Fibroblast of the aortic adventitia (primary cell): Measurements from ENCODE around the gene PATZ1. TPM values are rescaled to one million over a fixed set of nuclear protein-coding genes. Genes with fewer than 3 reads are reported as not detected.
A peak's percentile ranks its signal among the peaks of the same experiment; 100 is the strongest.

Experiments used
- DNase-seq: peaks from one replicate; pipeline ENCODE4 v3.0.0-alpha.2; 2010; ENCODE audit warnings: low read depth
- H3K4me3 ChIP-seq: 2 replicates; pipeline ENCODE4 v1.5.1; 2011; ENCODE audit warnings: low read depth, mild to moderate bottlenecking, control low read depth, low read length, moderate library complexity
- total RNA-seq: library from RNA; depleted of rRNA; stranded (reverse); fragments of >200 nt; gene quantifications from 2 replicates; pipeline ENCODE4 v1.2.3, GENCODE V29; 2012; ENCODE audit warnings: low replicate concordance
- TF ChIP-seq, protein P1 (sequence below): IDR thresholded peaks from 2 replicates; pipeline ENCODE4 v1.5.1; 2011; ENCODE audit warnings: mild to moderate bottlenecking, low read length, control low read depth, inconsistent platforms; ENCODE audit not compliant: insufficient read depth

Gene PATZ1
- total RNA-seq, 1 donor = 14.3 TPM

DNA sequence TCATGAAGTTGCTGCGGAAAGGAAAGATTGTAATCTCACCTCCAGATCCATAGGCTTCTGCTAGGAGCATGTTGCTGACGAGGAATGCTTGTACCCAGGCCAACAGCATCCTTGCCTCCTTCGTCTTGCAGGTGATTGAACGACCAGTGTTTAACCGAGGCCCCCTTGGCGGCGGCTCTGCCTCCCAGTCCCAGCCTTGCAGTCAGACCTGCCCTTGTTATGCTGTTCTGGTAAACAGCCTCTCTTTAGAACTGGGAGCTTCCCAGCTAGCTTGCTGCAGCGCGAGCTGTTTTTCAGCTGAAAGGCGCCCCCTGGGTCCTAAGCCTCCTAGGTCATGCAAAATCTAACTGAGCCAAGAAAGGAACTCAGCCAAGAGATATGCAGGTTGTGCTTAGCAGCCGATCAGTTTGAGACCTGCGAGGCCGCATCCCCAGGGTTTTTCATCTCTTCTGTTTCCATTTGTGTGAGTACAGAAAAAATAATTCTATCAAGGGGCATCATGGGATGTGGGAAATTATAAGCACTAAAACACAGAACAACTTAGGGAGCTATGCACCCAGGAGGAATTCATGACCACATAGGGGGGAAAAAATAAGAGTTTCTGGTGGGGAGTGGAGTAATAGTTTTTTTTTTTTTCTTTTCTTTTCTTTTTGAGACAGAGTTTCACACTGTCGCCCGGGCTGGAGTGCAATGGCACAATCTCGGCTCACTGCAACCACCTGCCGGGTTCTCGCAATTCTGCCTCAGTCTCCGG, 53.7 kb downstream of the PATZ1 start, which contains the start of gene PIK3IP1:
Gene PIK3IP1 (minus strand): TSS at position 253 of the 754 bp plus-strand sequence. CDS start 144 bp downstream, at position 109.
- peak; percentile 91 for DNase-seq
- H3K4me3 ChIP-seq = peak within 1 kb of the TSS; percentile 95
- TF ChIP-seq, protein P1, sequence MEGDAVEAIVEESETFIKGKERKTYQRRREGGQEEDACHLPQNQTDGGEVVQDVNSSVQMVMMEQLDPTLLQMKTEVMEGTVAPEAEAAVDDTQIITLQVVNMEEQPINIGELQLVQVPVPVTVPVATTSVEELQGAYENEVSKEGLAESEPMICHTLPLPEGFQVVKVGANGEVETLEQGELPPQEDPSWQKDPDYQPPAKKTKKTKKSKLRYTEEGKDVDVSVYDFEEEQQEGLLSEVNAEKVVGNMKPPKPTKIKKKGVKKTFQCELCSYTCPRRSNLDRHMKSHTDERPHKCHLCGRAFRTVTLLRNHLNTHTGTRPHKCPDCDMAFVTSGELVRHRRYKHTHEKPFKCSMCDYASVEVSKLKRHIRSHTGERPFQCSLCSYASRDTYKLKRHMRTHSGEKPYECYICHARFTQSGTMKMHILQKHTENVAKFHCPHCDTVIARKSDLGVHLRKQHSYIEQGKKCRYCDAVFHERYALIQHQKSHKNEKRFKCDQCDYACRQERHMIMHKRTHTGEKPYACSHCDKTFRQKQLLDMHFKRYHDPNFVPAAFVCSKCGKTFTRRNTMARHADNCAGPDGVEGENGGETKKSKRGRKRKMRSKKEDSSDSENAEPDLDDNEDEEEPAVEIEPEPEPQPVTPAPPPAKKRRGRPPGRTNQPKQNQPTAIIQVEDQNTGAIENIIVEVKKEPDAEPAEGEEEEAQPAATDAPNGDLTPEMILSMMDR = peak; percentile 50

GRCh38 chr22:31291481-31292235, 54.5 kb downstream of the PATZ1 start:
- DNase-seq = peak; percentile 40
- TF ChIP-seq, protein P1 = no peak
- peak overlapping the region; percentile 95 for H3K4me3 ChIP-seq

DNA sequence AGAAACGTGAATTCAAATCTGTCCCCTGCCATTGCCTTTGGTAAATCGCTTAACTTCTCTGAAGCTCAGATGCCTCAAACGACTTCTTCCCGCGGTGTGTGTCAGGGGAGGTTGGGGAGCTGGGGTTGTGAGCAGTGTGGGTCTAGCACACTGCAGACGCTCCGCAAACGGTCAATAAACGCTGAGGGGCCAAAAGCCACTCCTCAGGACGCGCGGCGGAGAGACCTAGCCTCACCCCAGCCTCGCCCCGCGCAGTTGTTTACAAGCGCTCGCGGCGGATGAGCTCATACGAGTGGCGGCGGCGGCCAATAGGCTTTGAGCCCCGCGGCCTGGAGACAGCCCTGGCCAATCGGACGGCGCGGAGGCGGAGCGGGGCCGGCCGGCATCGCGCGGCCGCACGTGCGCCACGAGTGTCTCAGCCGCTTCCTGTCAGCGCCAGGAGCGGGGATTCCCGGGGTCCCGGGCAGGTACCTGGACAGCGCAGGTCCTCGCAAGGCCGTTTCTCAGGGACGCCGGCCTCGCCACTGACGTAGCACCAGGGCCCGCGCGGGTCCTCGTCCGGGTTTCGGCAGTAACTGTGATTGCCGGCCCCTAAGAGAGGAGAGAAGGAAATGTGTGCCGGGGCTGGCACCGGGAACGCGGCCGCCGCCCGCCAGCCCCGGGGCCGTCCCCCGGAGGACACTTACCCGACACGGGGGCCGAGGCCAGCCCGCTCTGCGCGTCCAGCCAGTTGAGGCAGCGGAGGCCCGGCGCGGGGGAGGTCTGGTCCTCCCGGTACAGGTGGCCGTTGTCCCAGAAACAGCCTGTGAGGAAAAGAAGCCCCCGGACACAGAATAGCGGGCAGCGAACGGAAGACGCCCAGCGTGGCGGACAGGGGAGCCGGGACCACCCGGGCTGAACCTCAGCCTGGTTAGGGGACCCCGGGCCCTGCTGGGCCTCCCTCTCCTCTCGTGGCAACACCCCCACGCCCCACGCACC, 55.4 kb downstream of the PATZ1 start:
- peak overlapping the region; percentile 95 for H3K4me3 ChIP-seq
- TF ChIP-seq, protein P1 = no peak
- DNase-seq = peak; percentile 81

DNA sequence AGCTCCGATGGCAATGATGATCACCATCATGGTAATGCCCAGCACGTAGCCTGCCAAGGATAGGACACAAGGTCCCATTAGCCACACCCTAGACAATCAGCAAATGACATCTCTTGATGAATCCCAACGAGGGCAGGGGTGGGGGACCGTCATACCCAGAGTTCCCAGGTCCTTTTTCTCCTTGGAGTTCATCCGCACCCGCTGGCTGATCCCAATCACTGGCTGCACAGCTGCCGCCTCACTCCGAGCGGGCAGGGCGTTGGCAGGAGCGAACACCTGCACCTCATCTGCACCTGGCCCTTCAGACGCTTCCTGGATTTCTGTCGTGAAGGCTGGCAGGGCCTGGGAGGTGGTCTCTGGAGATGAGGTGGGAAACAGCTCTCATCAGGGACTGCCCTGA, 56.8 kb downstream of the PATZ1 start:
- no peak for DNase-seq
- no peak overlapping the region for H3K4me3 ChIP-seq
- TF ChIP-seq, protein P1 = no peak

DNA sequence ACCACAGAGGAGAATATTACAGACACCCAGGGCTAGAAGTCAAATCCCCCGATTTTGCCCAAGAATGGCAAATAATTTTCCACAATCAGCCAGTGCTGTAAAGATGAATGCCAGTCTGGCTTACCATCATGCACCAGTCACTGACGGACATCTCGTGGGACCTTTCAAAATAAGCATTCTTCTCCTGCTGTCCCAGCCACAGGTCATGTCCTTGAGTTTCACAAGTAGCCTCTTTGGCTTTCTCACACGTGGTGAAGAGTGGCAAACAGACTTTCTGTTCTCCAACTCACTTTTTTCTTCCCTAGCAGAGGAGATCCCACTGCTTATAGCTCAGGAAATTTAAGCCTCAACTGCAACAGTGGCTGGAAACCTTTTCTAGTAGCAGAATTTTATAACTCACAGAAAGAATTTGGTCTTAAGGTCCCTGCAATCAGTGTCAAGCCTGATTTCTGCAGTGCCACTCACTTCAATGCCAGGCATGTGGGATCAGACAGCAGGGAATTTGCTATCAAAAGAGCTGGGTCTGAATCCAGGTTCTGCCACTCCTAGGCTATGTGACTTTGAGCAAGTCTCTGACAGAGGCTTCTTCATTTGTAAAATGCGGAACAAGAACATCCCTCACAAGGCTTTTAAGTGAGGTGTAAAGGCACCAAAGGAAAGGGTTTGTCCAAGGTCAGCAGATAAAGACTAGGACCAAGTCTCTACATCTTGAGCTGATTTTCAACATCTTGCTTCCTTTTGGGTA, 57.5 kb downstream of the PATZ1 start:
- no peak for DNase-seq
- TF ChIP-seq, protein P1 = no peak

More for the DNA sequence above, 57.5 kb downstream of the PATZ1 start:
- H3K4me3 ChIP-seq = no peak overlapping the region
